Naive thymus-derived CD4-positive, alpha-beta T cell (primary cell): Measurements from ENCODE around the gene RRAD. TPM values are rescaled to one million over a fixed set of nuclear protein-coding genes. Genes with fewer than 3 reads are reported as not detected.
A peak's percentile ranks its signal among the peaks of the same experiment; 100 is the strongest.

ENCODE experiments used
- ATAC-seq: fragments of 150-1000 bp; cut with Tn5 transposase; 2 replicates; pipeline ENCODE4 v1.10.0; 2021; ENCODE audit warnings: mild to moderate bottlenecking, moderate library complexity
- CTCF ChIA-PET: fragments of 350-600 bp; sonication (Branson Sonifier 250); formaldehyde crosslinking; loops from one replicate; lab custom pipeline; 2021; ENCODE audit warnings: antibody characterized with exemption; lab: Charles Lee
- POLR2A ChIA-PET: fragments of 350-600 bp; sonication (Branson Sonifier 250); formaldehyde crosslinking; loops from one replicate; lab custom pipeline; 2021; ENCODE audit warnings: antibody characterized with exemption, inconsistent platforms; lab: Charles Lee
- DNase-seq, 9 donors: peaks; one replicate each; pipeline versions ENCODE4 v3.0.0 to v3.0.0-alpha.2; 2020 to 2022; ENCODE audit warnings: mixed read lengths in 1 of 9
- H3K27ac ChIP-seq: one replicate; pipeline ENCODE4 v1.7.0; 2013; ENCODE audit warnings: mild to moderate bottlenecking, low read depth, low read length, moderate library complexity
- H3K27me3 ChIP-seq, 2 donors: one replicate each; pipeline ENCODE4 v1.7.0; 2013; ENCODE audit warnings: low read length in 2 of 2, mild to moderate bottlenecking in 2 of 2, moderate library complexity in 2 of 2; ENCODE audit not compliant: control insufficient read depth in 2 of 2, insufficient read depth in 2 of 2
- H3K36me3 ChIP-seq, 3 experiments: 1 replicate in 2 of 3; 2 replicates in 1 of 3; pipeline ENCODE4 v1.7.0; 2013; ENCODE audit warnings: low read length in 3 of 3, mild to moderate bottlenecking in 3 of 3, moderate library complexity in 1 of 3; ENCODE audit not compliant: insufficient read depth in 3 of 3, control insufficient read depth in 2 of 3
- H3K4me1 ChIP-seq, 2 donors: one replicate each; pipeline ENCODE4 v1.7.0; 2013; ENCODE audit warnings: low read length in 2 of 2, mild to moderate bottlenecking in 2 of 2, moderate library complexity in 1 of 2; ENCODE audit not compliant: control insufficient read depth in 2 of 2, insufficient read depth in 2 of 2
- H3K4me3 ChIP-seq: 2 replicates; pipeline ENCODE4 v1.7.0; 2013; ENCODE audit warnings: mild to moderate bottlenecking, low read length
- H3K9me3 ChIP-seq, 3 experiments: 1 replicate in 2 of 3; 2 replicates in 1 of 3; pipeline ENCODE4 v1.7.0; 2013; ENCODE audit warnings: low read length in 3 of 3; ENCODE audit not compliant: control insufficient read depth in 2 of 3
- H3K27ac Mint-ChIP-seq, 9 donors: one replicate each; pipeline ENCODE4 v1.8.0; 2020 to 2022; ENCODE audit warnings: mixed read lengths in 9 of 9, mild to moderate bottlenecking in 8 of 9, moderate library complexity in 5 of 9, inconsistent platforms in 2 of 9
- H3K27me3 Mint-ChIP-seq, 5 donors: one replicate each; pipeline ENCODE4 v1.8.0; 2021 to 2022; ENCODE audit warnings: mixed read lengths in 5 of 5, mild to moderate bottlenecking in 1 of 5
- H3K36me3 Mint-ChIP-seq, 5 donors: one replicate each; pipeline ENCODE4 v1.8.0; 2020 to 2022; ENCODE audit warnings: mixed read lengths in 5 of 5, mild to moderate bottlenecking in 3 of 5, inconsistent platforms in 1 of 5
- H3K4me1 Mint-ChIP-seq, 7 donors: one replicate each; pipeline ENCODE4 v1.8.0; 2020 to 2022; ENCODE audit warnings: mixed read lengths in 7 of 7, mild to moderate bottlenecking in 3 of 7, inconsistent platforms in 1 of 7
- H3K4me3 Mint-ChIP-seq, 10 donors: one replicate each; pipeline ENCODE4 v1.8.0; 2020 to 2022; ENCODE audit warnings: mild to moderate bottlenecking in 10 of 10, mixed read lengths in 10 of 10, moderate library complexity in 6 of 10, inconsistent platforms in 2 of 10
- H3K9me3 Mint-ChIP-seq, 11 donors: one replicate each; pipeline ENCODE4 v1.8.0; 2020 to 2022; ENCODE audit warnings: mixed read lengths in 11 of 11, mild to moderate bottlenecking in 4 of 11, inconsistent platforms in 1 of 11, moderate library complexity in 1 of 11
- intact Hi-C, 2 donors: fragments of 100-400 bp; cut with micrococcal nuclease; formaldehyde crosslinking; loops; one replicate each; pipeline ENCODE4 v1.15.1; 2023
- polyA plus RNA-seq, 2 donors: library from polyadenylated mRNA; unstranded; fragments of 300-500 nt; fragmentation: Illumina TruSeq; gene quantifications; one replicate each; pipeline ENCODE4 v1.2.3, GENCODE V29; 2021
- total RNA-seq, 6 experiments: library from RNA in 5 of 6; stranded (reverse) in 5 of 6; gene quantifications; 1 replicate in 5 of 6; 2 replicates in 1 of 6; pipeline ENCODE4 v1.2.3 and lab custom pipeline; 2021 to 2026

RRAD gene
- total and polyA plus RNA-seq, 7 experiments from 2014 or later, result 0.24 to 1.6 (median 0.88) TPM; not detected in 2

- DNase-seq, result peak in 2 of 9 donors; percentile 1 to 37
- no peaks in the 10 kb centered on the region for H3K36me3 ChIP-seq
- no peaks in the 10 kb centered on the region for H3K27me3 ChIP-seq
- no peak overlapping the region for H3K27ac ChIP-seq
- Mint-ChIP-seq H3K9me3 (no peaks in the 10 kb centered on the region), H3K4me3 (peak overlapping the region in 7 of 10 donors; percentile 8 to 72 (median 42)), H3K27me3 (no peaks in the 10 kb centered on the region), H3K36me3 (no peaks in the 10 kb centered on the region), H3K4me1 (peaks cover 7 to 57% (median 18%) of the 10 kb centered on the region in 7 donors), H3K27ac (peak overlapping the region in 5 of 9 donors; percentile 38 to 95 (median 70))
- ChIA-PET POLR2A (interaction anchor here (0.5 kb wide), 1 partner anchor 148 kb away, joined by 4 read pairs; no protein-coding TSS in a partner anchor), CTCF (interaction anchor here (0.6 to 1.5 kb wide), 5 partner anchors 32 to 943 kb away, joined by 3 to 4 read pairs (median 3); no protein-coding TSS in a partner anchor)
- no peak for ATAC-seq
- H3K4me3 ChIP-seq, result no peak overlapping the region
- intact Hi-C loops, result loop anchor here (5.0 kb wide), 3 partner anchors 122 to 397 kb away; partner anchors contain the start of gene DYNC1LI2 (in 1 of the 2)
- H3K4me1 ChIP-seq, result peaks cover 5 to 6% of the 10 kb centered on the region in 2 donors
- no peaks in the 10 kb centered on the region for H3K9me3 ChIP-seq
These were observed 51.1 kb downstream of the RRAD start for GRCh38 chr16:66874079-66874775.

- no peak for ATAC-seq
- Histone ChIP-seq H3K27me3 (no peaks in the 10 kb centered on the region), H3K4me3 (no peak overlapping the region), H3K4me1 (peaks cover 5 to 6% of the 10 kb centered on the region in 2 donors), H3K27ac (no peak overlapping the region), H3K36me3 (no peaks in the 10 kb centered on the region), H3K9me3 (no peaks in the 10 kb centered on the region)
- ChIA-PET POLR2A (interaction anchor here (1.0 to 1.7 kb wide), 2 partner anchors 44 to 287 kb away, joined by 4 to 15 read pairs; partner anchors contain the start of gene NAE1), CTCF (interaction anchor here (0.6 to 1.7 kb wide), 14 partner anchors 8 to 712 kb away, joined by 3 to 6 read pairs (median 4); partner anchors contain the start of gene NAE1)
- peak overlapping the region in 6 of 10 donors; percentile 53 to 86 (median 81) for H3K4me3 Mint-ChIP-seq
- intact Hi-C loops, result loop anchor here (1.0 to 5.0 kb wide), 10 partner anchors 42 to 467 kb away; partner anchors contain the start of genes DYNC1LI2 (in 2 of the 2) and NAE1 (in 1 of the 2)
- no peaks in the 10 kb centered on the region for H3K36me3 Mint-ChIP-seq
- no peaks in the 10 kb centered on the region for H3K27me3 Mint-ChIP-seq
- peaks cover 7 to 55% (median 18%) of the 10 kb centered on the region in 7 donors for H3K4me1 Mint-ChIP-seq
- H3K27ac Mint-ChIP-seq, result peak overlapping the region in 3 of 9 donors; percentile 53 to 95 (median 82)
- no peak for DNase-seq
- no peaks in the 10 kb centered on the region for H3K9me3 Mint-ChIP-seq
These were observed 51.7 kb downstream of the RRAD start for GRCh38 chr16:66873685-66874055.

GRCh38 chr16:66872943-66873684, 52.2 kb downstream of the RRAD start:
- ChIA-PET POLR2A (interaction anchor here (1.0 to 1.7 kb wide), 3 partner anchors 9 to 288 kb away, joined by 4 to 15 read pairs (median 4); partner anchors contain the start of gene NAE1), CTCF (interaction anchor here (0.6 to 1.7 kb wide), 18 partner anchors 9 to 713 kb away, joined by 3 to 6 read pairs (median 4); partner anchors contain the start of gene NAE1)
- H3K27me3 ChIP-seq, result no peaks in the 10 kb centered on the region
- Mint-ChIP-seq H3K27ac (peak overlapping the region; percentile 7 to 93 (median 60)), H3K4me3 (peak overlapping the region; percentile 77 to 94 (median 82)), H3K9me3 (no peaks in the 10 kb centered on the region), H3K27me3 (no peaks in the 10 kb centered on the region), H3K4me1 (peaks cover 7 to 49% (median 14%) of the 10 kb centered on the region in 7 donors), H3K36me3 (no peaks in the 10 kb centered on the region)
- no peaks in the 10 kb centered on the region for H3K36me3 ChIP-seq
- peak; percentile 62 to 93 (median 77) for DNase-seq
- H3K4me3 ChIP-seq, result peak overlapping the region; percentile 48
- intact Hi-C loops, result loop anchor here (1.0 to 5.0 kb wide), 10 partner anchors 42 to 467 kb away; partner anchors contain the start of genes DYNC1LI2 (in 2 of the 2) and NAE1 (in 1 of the 2)
- ATAC-seq, result peak; percentile 95
- peaks cover 5 to 6% of the 10 kb centered on the region in 2 donors for H3K4me1 ChIP-seq
- H3K27ac ChIP-seq, result peak overlapping the region; percentile 18
- no peaks in the 10 kb centered on the region for H3K9me3 ChIP-seq

DNA sequence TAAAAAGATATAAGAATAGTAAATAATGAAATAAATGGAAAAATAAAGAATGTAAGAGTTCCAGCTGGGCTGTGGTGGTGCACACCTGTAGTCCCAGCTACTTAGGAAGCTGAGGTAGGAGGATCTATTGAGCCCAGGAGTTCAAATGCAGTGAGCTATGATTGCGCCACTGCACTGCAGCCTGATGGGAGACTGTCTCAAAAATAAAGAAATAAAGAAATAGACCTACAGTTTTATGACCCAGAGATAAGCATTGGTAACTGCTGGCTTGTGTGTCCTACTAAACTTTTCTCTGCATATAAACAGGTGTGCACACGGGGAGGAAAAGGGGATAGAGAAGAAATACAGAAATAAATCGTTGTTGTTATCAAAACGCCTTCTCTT, 52.8 kb downstream of the RRAD start:
- CTCF ChIA-PET, result interaction anchor here (0.6 to 1.7 kb wide), 16 partner anchors 9 to 468 kb away, joined by 3 to 6 read pairs (median 4); partner anchors contain the start of gene NAE1
- H3K27me3 Mint-ChIP-seq, result no peaks in the 10 kb centered on the region
- H3K4me1 Mint-ChIP-seq, result peaks cover 7 to 49% (median 19%) of the 10 kb centered on the region in 7 donors
- H3K4me1 ChIP-seq, result peaks cover 5 to 10% of the 10 kb centered on the region in 2 donors
- peak overlapping the region in 8 of 9 donors; percentile 7 to 93 (median 67) for H3K27ac Mint-ChIP-seq
- DNase-seq (no peak), ATAC-seq (no peak)
- intact Hi-C loops, result loop anchor here (2.0 to 5.0 kb wide), 8 partner anchors 42 to 395 kb away; partner anchors contain the start of genes DYNC1LI2 (in 2 of the 2) and NAE1 (in 1 of the 2)
- H3K4me3 Mint-ChIP-seq, result peak overlapping the region; percentile 77 to 94 (median 82)
- no peaks in the 10 kb centered on the region for H3K36me3 Mint-ChIP-seq
- H3K9me3 Mint-ChIP-seq, result no peaks in the 10 kb centered on the region
- H3K9me3 ChIP-seq, result no peaks in the 10 kb centered on the region
- POLR2A ChIA-PET, result interaction anchor here (1.0 to 1.7 kb wide), 3 partner anchors 10 to 288 kb away, joined by 4 to 15 read pairs (median 4); partner anchors contain the start of gene NAE1
- H3K4me3 ChIP-seq, result peak overlapping the region; percentile 48
- no peak overlapping the region for H3K27ac ChIP-seq
- no peaks in the 10 kb centered on the region for H3K36me3 ChIP-seq
- H3K27me3 ChIP-seq, result no peaks in the 10 kb centered on the region

- Histone ChIP-seq H3K27me3 (no peaks in the 10 kb centered on the region), H3K27ac (no peak overlapping the region), H3K9me3 (no peaks in the 10 kb centered on the region), H3K4me1 (peaks cover 5 to 10% of the 10 kb centered on the region in 2 donors), H3K36me3 (no peaks in the 10 kb centered on the region), H3K4me3 (no peak overlapping the region)
- intact Hi-C loops, result loop anchor here (2.0 to 5.0 kb wide), 8 partner anchors 41 to 395 kb away; partner anchors contain the start of genes DYNC1LI2 (in 2 of the 2) and NAE1 (in 1 of the 2)
- H3K4me3 Mint-ChIP-seq, result peak overlapping the region in 2 of 10 donors; percentile 51 to 69
- no peak for DNase-seq
- H3K27ac Mint-ChIP-seq, result peak overlapping the region in 1 of 9 donors; percentile 77
- H3K27me3 Mint-ChIP-seq, result no peaks in the 10 kb centered on the region
- no peak for ATAC-seq
- H3K36me3 Mint-ChIP-seq, result no peaks in the 10 kb centered on the region
- H3K4me1 Mint-ChIP-seq, result peaks cover 7 to 49% (median 19%) of the 10 kb centered on the region in 7 donors
- CTCF ChIA-PET, result interaction anchor here (1.2 to 1.7 kb wide), 4 partner anchors 19 to 465 kb away, joined by 3 to 6 read pairs (median 4); partner anchors contain the start of gene NAE1
- H3K9me3 Mint-ChIP-seq, result no peaks in the 10 kb centered on the region
- POLR2A ChIA-PET, result interaction anchor here (1.1 to 1.7 kb wide), 2 partner anchors 10 to 42 kb away, joined by 4 to 15 read pairs; partner anchors contain the start of gene NAE1
These were observed 53.5 kb downstream of the RRAD start for GRCh38 chr16:66871840-66872239.
